Panc1 (cell line): ENCODE results near the gene WASF2.

Experiments
- CTCF ChIP-seq: fragments of 450-650 bp; IDR thresholded peaks from 2 replicates; pipeline ENCODE4 v1.5.1; 2017; ENCODE audit warnings: mild to moderate bottlenecking
- POLR2AphosphoS5 ChIP-seq: IDR thresholded peaks from 2 replicates; pipeline ENCODE4 v1.6.1; 2012; ENCODE audit warnings: mild to moderate bottlenecking, low read depth, low read length, moderate library complexity

- TF ChIP-seq POLR2AphosphoS5 (no peak), CTCF (no peak)
Observed at GRCh38 chr1:27356277-27356618, 133.7 kb downstream of the WASF2 start.
